HG03432 (cell line): ENCODE data around the gene SF3B6.
"Not testable (repeated sequence)": the region's sequence is repeated elsewhere in the genome, so short reads cannot be mapped to it uniquely, and the experiment has no call there.

ENCODE experiments used
- ATAC-seq: cut with Tn5 transposase; IDR thresholded peaks from one replicate; pipeline ENCODE4 v1.9.1; 2021; ENCODE audit warnings: mild to moderate bottlenecking, moderate library complexity; ENCODE audit not compliant: unreplicated experiment

The SF3B6 gene, protein sequence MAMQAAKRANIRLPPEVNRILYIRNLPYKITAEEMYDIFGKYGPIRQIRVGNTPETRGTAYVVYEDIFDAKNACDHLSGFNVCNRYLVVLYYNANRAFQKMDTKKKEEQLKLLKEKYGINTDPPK

DNA sequence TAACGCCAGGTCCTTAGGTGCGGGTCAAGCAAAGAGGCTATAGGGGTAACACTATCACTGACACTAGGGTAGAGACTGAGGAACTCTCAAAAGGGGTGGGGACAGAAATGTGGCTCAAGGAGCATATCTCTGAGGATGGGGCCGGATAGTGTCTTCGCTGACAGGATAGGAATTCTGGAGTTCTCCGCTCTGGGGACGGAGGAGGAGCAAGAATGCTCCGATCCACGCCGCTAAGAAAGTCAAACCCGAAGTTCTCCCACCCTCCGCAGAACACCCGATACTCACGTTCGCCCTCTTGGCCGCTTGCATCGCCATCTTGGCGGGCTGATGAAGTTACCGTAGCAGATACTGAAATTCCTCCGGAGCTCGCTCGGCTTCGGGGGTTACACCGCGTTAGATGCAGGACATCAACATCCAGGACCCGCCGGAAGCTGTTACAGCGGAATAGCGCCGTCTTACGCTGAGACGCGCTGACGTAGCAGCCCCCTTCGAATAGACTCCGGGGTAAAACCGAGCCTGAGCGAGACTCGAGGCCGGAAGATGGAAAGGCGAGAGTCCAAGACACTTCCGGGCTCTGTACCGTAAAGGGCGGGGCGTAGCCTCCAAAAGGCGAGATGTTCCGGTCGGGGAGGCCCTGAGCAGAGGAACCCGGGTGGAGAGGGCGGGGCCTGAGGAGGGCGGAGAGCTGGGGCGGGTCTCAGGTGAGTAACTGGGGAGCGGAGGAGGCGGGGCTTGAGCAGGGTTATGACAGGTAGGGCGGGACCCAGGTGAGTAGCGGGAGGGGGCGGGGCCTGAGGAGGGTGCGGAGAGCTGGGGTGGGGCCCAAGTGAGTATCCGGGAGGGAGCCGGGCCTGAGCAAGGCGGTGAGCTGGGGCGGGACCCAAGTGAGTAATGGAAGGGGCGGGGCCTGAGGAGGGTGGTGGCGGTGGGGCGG, at the start of gene SF3B6:
Gene SF3B6 (minus strand): TSS at position 412 of the 934 bp plus-strand sequence. CDS start 97 bp downstream, at position 315.
- ATAC-seq, result peak; percentile 95

DNA sequence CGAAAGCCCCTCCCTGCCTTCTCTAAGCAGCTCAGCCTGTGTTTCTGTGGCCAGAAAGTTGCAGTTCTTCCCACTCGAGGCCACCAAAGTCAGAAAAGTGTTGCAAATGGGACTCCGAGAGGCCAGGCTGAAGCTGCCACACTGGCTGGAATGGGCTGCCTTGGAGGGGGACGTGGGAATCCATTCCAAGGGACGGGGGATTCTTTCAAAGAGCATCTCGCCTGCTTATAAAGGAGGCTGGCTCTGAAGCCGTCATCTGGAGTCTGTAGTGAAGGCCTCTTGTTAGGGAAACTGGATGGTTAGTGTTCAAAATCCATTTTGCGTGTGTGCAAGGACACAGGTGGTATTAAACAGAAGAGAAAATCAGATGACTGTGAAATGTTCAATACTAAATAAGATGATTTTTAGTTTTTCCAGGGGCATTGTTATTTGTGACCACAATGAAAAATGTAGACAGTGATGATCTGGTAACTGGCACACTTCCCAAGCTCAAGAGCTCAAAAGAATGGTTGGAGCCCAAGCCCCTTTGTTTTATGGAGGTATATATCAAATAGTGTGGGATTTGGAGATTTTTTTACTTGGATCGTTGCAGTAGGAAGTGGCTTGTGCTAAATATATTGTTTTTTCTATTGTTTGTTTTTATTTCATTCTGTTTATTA, 47.9 kb upstream of the SF3B6 start:
- ATAC-seq, result peak; percentile 5

DNA sequence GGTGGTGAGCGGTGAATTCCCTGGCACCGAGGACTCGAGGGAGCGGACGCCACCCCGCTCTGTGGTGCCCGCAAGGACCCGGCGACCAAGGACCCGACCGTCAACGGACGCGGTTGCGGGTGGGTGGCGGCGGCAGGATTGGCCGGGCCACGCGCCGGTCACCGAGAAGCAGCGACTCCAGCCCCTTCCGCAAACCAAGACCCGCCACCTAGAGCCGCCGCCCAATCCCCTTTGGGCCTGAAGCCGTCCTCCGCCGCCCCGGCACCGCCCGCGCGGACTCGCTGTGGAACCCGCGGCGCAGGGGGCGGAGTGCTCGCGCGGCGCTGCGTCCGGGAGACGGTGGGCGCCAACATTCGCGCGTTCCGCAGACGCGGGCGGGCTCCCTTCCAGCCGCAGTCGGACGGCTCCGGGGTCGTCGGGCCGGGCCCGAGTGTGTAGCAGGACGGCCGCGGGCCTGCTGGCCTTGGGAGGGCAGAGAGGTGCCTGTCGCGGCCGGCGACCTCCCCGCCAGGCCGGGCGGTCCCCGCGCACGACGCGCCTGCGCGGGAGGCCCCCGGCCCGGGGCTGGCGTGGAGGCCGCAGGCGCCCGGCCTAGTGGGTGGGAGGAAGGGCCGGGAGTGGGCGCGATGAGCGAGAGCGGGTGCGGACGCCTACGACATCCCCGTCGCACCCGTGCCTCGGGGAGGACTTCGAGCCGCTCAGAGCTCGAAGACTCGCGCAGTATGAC, 47.2 kb upstream of the SF3B6 start, which contains the start of the genes FAM228B and PFN4:
Gene FAM228B (plus strand): TSS at position 275 of the 727 bp plus-strand sequence. CDS start 893 bp downstream, outside the sequence.
Gene PFN4 (minus strand): TSS at position 140 of the 727 bp plus-strand sequence. CDS start 799 bp downstream, outside the sequence.
- ATAC-seq, result peak; percentile 94

DNA sequence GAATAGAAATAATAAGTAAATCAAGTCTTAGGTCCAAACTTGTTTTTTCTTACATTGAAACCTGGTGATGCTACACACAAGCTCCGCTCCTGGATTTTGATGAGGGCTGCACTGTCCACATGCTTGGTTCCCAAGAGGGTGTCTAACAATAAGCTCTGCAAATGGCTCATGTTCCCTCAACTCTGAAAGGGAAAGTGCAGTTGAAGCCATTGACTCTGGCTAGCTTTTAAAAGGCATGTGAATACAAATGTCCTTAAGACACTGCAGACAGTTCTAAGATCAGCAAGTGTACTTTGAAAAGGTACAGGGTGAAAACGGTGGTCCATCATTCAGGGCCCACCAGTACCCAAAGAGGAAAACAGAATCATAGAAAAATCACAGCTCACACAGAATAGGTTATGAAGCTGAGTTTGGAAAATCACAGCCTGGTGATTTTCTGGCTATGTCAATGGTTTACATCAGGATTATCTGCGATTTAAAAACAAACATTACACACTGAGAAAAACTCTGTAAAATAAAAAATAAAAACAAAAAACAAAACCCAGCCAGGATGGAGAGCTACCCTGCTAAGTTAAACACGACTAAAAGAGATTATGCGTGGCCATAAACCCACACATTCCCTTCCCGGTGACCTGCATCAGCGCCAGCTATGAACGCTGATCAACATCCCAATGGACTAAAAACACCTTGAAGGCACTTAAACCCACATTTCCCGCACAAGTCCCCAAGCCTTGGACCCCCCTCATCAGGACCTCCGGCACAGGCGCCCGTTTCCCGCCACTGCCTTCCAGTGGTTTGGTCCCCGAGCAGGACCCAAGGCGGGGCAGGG, 46.5 kb upstream of the SF3B6 start:
- no peak for ATAC-seq

DNA sequence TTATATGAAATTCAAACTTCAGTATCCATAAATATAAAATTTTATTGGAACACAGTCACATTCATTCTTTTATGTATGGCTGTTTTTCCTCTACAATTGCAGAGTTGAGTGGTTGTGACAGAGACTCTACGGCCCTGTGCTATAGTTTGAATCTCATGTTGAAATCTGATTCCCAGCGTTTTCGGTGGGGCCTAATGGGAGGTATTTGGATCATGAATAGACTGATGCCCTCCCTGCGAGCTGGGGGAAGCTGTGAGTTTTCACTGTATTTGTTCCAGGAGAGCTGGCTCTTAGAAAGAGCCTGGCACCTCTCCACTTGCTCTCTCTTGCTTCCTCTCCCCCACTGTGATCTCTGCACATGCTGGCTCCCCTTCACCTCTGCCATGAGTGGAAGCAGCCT, 45.3 kb upstream of the SF3B6 start:
- no peak for ATAC-seq

DNA sequence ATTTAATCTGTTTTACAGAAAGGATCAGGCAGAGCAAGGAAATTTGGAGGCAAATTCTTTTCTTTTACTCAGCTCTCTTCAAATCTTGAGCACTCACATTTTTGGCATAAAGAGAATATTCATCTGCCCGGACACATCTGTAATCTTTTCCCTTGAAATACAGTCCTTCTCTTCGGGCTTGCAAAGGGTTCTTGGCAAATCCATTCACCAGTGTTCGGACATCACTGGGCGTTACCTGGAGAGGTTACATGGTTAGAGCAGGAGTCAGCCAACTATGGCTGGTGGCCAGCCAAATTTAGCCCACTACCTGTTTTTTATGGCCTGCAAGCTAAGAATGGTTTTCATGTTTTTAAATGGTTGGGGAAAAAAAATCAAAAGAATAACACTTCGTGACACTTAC, 44.9 kb upstream of the SF3B6 start:
- ATAC-seq, result no peak

DNA sequence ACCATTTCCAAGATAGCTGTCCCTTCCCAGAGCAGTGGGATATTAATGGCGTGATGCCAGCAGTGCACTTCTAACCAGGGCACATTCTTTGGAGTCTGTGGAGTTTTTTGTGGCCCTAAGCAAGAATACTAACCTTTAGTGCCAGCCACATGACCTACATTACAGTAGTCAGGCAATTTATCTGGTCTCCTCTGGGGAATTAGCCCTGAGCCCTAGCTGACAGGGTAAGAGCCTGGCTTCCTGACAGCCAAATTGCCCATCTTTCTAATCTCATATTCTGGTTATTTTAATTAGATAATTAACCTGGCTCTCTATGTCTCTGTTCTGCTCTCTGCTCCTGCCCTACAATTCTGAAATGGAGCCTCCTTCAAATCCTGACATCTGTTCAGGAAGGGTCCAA, 41.8 kb upstream of the SF3B6 start:
- ATAC-seq, result no peak

DNA sequence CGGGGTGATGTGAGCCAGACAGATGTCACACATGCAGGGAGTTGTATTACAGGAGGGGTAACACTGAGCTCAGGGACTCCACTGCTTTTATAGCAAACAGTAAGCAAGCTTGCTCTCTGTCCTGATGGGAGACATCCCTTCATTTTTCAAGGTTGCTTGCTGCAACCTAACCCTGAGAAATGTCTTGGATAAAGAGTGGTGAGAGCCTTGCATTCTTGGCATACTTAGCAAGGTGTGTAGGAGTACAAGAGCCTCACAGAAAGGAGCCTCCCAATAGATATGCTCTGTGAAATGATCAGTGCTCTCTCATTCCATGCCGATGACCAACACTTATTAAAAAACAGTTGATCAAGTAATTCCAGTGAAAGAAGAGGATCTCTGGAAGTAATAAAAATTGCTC, 38.9 kb upstream of the SF3B6 start:
- ATAC-seq, result no peak

DNA sequence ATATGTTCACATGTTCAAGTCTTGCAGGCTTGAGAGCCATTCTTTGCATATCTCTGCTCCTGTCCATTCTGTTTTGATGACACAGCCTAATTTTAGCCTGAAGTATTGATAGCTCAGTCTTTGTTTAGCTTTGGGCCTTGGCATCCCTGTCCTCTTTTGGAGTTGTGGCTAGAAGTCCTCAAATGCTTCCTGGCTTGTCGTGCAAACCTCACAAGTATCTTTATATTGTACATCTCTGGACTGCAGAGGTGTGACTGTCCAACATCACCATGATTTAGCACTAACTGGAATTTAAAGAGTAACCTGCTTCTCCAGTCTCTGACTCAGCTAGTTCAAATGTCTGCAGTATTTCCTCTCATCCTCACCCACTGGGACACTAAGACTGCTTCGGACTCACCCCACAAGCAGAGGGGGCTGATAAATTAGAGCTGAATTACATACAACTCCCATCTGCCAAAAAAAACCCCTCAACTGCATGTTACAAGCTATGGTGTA, 35.3 kb upstream of the SF3B6 start:
- ATAC-seq, result no peak

DNA sequence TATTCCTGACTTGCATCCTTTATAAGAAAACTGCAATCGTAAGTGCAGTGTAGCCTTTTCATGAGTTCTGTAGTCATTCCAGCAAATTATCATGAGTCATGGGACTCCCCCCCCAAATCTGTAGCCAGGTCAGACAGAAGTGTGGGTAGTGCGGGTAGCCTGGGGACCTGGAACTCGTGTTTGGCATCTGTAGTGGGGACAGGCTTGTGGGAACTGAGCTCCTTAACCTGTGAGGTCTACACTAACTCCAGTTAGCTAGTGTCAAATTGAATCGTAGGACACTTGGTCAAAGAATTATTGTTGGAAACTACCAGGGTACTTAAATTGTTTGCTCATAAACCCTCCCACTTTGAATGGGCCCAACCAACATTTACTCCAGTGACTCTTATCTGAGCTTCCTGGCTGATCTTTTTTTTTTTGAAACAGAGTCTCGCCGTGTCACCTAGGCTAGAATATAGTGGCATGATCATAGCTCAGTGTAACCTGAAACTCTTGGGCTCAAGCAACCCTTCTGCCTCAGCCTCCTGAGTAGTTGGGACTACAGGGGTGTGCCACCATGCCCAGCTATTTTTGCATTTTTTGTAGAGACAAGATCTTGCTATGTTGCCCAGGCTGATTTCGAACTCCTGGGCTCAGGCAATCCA, 34.7 kb upstream of the SF3B6 start:
- no peak for ATAC-seq

DNA sequence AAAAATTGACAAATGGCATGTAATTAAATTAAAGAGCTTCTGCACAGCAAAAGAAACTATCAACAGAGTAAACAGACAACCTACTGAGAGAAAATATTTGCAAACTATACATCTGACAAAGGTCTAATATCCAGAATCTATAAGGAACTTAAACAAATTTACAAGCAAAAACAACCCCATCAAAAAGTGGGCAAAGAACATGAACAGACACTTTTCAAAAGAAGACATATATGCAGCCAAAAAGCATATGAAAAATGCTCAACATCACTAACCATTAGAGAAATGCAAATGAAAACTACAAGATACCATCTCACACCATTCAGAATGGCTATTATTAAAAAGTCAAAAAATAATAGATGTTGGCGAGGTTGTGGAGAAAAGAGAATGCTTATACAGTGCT, 33.3 kb upstream of the SF3B6 start:
- ATAC-seq, result not testable (repeated sequence)

DNA sequence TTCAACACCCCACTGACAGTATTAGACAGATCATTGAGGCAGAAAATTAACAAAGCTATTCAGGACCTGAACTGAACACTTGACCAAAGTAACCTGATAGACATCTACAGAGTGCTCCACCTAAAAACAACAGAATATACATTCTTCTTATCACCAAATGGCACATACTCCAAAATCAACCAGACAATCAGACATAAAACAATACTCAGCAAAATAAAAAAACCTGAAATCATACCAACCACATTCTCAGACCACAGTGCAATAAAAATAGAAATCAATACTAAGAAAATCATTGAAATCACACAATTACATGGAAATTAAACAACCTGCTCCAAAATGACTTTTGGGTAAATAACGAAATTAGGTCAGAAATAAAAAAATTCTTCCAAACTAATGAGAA, 31.2 kb upstream of the SF3B6 start:
- ATAC-seq, result no peak

DNA sequence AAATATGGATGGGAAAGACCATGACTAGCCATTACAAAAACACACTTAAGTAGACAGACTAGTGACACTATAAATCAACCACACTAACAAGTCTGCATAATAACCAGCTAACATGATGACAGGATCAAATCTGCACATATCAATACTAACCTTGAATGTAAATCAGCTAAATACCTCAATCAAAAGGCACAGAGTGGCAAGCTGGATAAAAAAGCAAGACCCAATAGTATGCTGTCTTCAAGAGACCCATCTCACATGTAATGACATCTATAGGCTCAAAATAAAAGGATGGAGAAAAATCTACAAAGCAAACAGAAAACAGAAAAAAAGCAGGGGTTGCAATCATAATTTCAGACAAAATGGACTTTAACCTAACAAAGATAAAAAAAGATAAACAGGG, 30.7 kb upstream of the SF3B6 start:
- ATAC-seq, result no peak

DNA sequence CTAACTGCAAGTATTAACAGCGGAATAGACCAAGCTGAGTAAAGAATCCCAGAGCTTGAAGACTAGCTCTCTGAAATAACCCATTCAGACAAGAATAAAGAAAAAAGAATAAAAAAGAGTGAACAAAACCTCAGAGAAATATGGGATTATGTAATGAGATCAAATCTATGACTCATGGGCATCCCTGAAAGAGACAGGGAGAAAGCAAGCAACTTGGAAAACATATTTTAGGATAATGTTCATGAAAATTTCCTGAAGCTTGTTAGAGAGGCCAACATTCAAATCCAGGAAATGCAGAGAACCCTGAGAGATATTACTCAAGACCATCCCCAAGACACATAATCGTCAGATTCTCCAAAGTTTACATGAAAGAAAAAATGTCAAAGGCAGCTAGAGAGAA, 29.7 kb upstream of the SF3B6 start:
- no peak for ATAC-seq

DNA sequence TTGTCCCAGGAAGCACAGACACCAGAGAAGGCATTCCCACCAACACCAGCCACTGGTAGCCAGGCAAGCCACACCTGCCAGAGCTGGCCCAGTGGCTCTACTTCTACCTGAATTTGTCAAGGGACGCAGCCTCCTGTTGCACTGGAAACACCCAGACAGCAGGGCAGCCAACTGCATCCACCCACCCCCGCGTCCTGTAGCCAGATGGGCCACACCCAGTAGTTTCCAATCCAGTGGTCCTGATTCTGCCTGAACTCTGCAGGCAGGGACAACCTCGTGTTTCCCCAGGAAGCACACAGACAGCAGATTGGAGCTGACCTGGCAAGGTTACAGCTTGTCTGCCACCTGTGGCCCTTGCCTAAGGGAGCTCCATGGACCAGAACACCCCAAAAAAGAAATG, 28.8 kb upstream of the SF3B6 start:
- no peak for ATAC-seq

DNA sequence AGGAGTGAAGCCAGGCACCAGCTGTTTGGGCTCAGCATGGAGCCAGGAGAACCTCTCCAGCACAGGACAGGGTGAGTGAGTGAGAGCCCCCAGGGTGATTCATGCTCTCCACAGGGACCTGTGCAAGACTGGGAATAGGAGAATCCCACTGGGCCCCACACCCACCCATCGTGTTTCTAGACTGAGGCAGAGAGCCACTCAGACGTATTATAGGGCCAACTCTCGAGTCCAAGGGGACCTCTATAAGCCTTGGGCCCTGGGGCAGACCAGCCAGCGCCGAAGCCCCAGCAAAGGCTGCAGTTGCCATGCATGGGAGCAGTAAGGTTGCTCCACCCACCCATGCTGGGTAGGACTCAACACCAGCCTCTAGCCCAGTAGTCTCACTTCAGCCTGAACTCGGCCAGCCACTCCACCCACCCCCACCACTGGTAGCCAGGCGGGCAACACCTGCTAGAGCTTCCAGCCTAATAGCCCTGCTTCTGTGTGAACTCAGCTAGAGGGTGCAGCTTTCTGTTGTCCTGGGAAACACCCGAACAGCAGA, 28.1 kb upstream of the SF3B6 start:
- ATAC-seq, result no peak

DNA sequence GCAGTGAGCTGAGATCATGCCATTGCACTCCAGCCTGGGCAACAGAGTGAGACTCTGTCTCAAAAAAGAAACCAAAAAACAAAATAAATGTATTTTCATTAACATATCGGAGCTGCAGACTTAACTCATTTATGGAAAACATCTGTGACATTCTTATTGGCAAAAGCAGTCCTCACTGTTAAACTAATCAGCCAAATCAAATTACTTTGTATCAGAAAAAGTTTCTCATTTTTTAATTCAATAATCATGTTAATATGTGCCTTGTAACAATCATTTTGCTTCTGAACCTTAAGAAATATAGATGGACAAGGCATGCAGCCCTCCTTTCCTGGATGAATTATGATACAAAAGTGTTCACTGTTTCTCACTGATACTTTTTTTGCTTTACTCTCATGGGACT, 26.6 kb upstream of the SF3B6 start:
- ATAC-seq, result no peak

DNA sequence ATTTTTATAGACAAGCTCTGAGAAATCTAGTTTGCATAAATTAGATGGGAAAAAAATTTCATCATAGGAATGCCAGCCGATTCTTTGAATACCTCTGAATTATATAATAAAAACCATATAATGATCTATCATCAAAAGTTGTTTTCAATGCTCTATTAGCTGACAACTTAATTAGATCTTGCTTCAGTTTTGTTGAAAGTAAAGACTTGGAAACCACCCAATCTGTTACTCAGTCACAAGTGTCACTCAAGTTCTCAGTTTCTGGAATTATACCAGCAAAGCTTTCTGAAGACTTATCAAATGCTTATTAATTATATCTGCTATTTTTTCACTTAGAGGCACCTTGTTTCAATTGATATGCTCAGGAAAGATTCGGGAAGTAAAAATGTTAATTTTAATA, 25.9 kb upstream of the SF3B6 start:
- ATAC-seq, result no peak

DNA sequence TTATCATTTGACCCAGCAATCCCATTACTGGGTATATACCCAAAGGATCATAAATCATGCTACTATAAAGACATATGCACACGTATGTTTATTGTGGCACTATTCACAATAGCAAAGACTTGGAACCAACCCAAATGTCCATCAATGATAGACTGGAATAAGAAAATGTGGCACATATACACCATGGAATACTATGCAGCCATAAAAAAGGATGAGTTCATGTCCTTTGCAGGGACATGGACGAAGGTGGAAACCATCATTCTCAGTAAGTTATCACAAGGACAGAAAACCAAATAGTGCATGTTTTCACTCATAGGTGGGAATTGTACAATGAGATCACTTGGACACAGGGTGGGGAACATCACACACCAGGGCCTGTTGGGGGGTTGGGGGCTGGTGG, 24.6 kb upstream of the SF3B6 start:
- not testable (repeated sequence) for ATAC-seq
